Hepatic stellate cell (primary cell): Measurements from ENCODE around the gene MVB12B.
"Not testable (repeated sequence)": the region's sequence is repeated elsewhere in the genome, so short reads cannot be mapped to it uniquely, and the experiment has no call there.

Experiments
- DNase-seq: peaks from one replicate; pipeline ENCODE4 v3.0.0; 2011; ENCODE audit warnings: low spot score

The MVB12B gene, protein sequence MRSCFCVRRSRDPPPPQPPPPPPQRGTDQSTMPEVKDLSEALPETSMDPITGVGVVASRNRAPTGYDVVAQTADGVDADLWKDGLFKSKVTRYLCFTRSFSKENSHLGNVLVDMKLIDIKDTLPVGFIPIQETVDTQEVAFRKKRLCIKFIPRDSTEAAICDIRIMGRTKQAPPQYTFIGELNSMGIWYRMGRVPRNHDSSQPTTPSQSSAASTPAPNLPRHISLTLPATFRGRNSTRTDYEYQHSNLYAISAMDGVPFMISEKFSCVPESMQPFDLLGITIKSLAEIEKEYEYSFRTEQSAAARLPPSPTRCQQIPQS

DNA sequence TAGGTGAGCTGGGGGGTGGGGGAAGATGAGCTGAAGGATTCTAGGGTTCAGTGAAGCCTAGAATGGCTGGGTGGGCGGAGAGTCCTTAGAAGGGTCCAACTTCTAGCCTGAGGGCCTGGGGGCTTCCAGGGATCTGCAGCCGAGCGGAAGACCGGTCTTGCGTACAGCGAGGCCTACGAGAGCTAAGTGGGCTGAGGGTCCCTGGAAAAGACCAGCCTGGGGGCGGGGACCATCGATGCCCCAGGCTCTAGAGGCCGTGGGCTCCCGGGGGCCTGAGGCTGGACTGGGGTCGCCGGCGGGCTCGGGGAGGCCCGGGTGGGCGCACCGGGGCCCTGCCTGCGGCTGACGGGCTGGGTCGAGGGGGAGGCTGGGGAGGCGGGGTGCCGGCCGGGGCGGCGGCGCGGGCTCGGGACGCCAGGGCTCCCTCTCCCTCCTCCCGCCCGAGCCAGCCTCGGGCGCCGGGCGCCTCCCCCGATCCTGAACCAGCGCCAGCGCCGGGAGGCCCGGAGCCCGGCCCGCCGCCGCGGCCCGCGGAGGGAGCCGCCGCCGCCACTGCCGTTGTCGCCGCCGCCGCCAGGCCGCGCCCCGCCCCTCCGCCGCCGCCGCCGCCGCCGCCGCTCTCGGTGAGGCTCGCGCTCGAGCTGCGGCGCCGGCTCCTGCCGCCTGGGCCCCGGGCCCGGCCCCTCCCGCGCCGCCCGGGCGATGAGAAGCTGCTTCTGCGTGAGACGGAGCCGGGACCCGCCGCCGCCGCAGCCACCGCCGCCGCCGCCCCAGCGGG, at the start of gene MVB12B:
Gene MVB12B (plus strand): TSS at position 602 of the 778 bp plus-strand sequence. CDS start 101 bp downstream, at position 703.
- DNase-seq, result peak; percentile 61

DNA sequence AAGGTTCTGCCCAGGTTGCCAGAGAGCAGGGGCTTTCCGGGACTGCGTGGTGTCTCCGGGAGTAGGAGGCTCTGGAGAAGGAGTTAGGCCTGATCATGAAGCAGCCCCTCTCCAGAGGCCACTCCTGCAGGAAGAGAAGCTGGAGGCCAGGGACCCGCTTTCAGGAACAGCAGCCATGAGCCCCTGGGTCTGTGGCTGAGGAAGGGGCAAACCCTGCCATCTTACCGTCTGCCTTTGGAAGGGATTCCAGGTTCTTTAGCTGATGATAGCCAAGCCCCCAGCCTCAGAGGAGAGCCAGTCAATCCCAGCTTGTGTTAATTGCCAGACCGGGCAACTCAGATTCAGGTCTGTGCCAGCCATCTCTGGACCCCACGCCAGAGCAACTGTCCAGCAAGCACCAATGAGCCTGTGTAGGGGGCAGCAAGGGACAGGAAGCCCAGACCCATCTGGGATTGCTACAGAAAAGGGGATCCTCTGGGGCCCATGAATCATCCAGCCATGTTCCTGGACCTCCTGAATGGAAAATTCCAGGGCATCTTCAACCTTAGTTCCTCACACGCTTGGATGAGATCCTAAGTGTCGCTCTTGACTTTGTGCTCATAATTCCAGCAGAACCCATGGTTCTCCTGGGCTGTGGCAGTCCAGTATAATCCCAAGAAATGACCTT, 42.7 kb upstream of the MVB12B start:
- no peak for DNase-seq

GRCh38 chr9:126285652-126286051, 41.0 kb upstream of the MVB12B start:
- not testable (repeated sequence) for DNase-seq

DNA sequence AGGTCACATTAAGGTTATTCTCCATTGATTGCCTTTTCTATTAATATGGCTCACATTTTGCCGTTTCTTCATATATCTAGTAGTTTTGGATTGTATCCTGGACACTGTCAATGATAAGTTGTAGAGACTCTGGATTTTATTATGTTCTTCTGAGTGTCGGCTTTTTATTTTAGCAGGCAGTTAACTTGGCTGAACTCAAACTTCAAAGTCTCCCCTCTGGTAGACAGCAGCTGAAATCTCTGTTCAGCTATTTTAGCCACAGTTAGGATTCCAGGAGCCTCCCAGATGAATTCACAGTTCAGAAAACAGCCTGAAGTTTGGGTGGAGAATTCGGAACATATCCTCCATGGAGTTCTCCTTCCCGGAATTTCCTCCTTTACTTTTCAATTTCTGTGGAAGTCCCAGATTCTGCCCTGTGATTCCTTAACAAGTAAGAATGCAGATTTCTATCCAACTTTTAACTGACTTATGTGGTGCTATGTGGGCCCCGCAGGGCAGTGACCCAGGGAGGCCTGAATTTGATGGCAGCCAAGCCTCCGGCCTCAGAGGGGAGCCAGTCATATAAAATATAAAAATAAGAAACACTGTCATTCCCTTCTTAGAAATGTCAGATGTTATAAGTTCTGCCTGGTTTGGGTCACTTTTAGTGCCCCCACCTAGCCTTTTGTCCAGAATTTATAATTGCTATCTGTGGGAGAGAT, 39.3 kb upstream of the MVB12B start:
- DNase-seq, result no peak

DNA sequence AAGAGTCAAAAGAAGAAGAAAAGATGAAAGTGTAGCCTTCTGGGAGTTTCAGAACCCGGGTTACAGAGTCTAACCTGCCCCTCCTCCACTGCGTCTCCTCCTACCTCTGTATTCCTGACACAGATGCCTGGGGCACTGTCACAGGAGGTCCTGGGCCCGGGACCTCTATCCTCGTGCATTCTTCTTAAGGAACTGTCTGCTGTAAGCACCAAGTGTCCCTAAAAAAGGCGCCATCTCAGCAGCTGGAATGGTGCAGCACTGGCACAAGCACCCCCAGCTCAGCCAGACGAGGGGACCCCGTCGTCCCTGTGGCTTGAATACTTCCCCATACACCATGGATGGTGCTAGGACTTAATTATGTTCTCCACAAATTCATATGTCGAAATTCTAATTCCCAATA, 35.8 kb upstream of the MVB12B start:
- DNase-seq, result no peak

- DNase-seq, result no peak
These were observed 34.7 kb upstream of the MVB12B start for GRCh38 chr9:126291925-126292324.

- DNase-seq, result no peak
These were observed 33.7 kb upstream of the MVB12B start for GRCh38 chr9:126292736-126293521.

DNA sequence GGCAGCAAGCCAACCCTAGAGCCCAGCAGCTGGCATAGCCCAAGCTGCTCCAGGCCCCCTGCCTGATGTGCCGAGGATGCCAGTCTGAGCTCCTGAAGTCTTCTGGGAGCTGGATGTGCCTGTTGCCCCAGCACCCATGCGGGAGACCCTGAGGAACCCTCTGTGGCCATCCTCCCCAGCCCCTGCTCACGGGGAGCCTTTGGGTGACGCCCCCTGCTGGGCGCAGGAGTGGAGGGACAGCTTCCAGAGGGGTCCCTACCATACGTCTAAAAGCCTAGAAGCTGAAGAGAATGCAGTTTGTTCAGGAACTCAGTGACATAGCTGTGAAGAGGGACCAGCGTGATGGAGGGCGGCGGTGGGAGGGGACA, 33.1 kb upstream of the MVB12B start:
- DNase-seq, result no peak

- no peak for DNase-seq
These were observed 32.1 kb upstream of the MVB12B start for GRCh38 chr9:126294331-126295081.

GRCh38 chr9:126295082-126295477, 31.5 kb upstream of the MVB12B start:
- no peak for DNase-seq

GRCh38 chr9:126295516-126295915, 31.1 kb upstream of the MVB12B start:
- DNase-seq, result no peak

- DNase-seq, result no peak
These were observed 30.6 kb upstream of the MVB12B start for GRCh38 chr9:126295936-126296600.

GRCh38 chr9:126296687-126297086, 29.9 kb upstream of the MVB12B start:
- no peak for DNase-seq

GRCh38 chr9:126297661-126298060, 29.0 kb upstream of the MVB12B start:
- DNase-seq, result no peak

DNA sequence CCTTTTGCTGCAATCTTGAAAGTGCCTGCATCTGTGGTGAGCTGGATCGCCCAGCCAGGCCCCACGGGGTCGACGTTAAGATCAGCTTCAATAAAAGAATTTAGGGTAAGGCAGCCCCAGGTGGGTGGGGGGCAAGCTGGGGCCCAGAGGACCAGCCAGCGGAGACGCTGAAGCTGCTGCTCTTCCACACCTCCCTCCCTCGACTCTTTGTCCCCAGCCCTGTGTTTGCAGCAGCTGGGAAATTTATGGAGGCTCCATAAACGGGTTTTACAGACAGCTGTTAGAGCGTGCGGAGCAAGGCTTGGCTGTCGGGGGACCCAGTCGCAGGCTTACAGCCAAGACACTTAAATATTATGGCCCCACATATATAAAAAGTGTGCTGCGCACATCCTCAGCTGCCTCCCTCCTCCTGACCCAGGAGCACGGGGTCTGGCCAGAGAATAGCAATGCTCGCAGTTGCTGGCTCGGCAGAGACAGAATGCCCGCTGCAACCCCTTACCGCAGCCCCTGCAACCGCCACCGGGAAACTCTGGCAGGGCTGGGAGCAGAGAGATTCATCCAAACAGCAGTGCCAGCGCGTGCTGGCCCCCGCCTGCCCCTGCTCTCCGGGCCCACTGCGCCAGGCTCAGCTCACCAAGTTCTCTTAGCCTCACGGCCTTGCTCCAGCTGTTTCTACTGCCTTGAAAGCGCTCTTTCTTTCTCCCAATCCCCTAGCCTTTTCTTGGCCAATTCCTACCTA, 28.4 kb upstream of the MVB12B start:
- no peak for DNase-seq

- no peak for DNase-seq
These were observed 26.8 kb upstream of the MVB12B start for GRCh38 chr9:126299706-126300276.

DNA sequence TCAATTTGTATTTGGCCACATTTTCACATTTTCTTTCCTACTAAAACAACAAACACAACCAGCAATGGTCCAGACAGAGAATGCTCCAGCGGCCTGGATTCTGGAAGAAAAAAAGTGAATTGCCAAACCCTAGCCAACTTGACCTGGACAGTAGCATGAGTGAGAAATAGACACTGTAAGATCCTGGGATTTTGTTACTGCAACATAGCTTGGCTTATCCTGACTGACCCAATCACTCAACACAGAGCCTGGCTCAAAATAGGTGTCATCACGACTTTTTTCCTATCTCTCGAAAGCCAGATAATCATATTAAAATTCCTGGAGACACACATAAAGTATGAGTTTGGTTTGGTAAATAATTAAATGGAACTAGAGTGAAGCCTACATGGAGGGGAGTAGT, 25.4 kb upstream of the MVB12B start:
- no peak for DNase-seq

- peak; percentile 71 for DNase-seq
These were observed 24.5 kb upstream of the MVB12B start for GRCh38 chr9:126301985-126302603.

DNA sequence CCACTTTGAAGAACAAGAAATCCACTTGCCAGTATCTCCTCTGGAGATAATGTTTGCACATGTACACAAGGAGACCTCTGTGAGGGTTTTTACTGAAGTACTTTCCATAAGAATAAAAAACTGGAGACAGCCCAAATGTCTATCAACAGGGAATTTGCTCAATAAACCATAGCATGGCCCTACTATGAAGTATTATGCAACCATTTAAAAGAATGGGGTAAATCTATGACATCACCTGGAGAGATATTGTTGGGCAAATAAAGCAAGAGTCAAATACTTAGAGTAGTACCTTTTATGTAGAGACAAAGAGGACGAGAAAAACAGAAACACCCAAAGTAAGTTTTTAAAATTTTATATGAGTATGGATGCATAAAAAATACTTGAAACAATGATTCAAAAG, 23.9 kb upstream of the MVB12B start:
- no peak for DNase-seq
